ENCODE measurements around the gene MNT.

The MNT gene

DNA sequence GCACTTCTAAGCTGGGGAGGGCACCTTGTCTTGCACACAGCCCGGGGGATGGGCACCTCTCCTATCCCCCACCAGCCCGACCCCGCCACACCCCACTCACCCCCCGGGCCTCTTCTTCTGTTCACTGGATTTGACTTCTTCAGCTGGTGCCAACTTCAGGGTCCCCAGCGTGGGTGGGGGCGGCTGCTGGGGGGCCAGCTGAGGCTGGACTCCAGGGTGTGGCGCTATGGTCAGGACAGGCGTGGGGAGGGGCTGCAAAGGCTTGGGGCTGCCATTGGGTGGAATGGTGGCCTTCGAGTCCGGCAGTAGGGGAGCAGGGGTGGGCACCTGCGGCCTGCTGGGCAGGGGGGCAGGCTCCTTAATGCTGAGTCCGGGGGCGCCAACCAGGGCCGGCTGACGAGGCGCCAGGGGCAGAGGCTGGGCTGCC lies 6.1 kb downstream of the MNT start:
- FAIRE-seq: no peak

DNA sequence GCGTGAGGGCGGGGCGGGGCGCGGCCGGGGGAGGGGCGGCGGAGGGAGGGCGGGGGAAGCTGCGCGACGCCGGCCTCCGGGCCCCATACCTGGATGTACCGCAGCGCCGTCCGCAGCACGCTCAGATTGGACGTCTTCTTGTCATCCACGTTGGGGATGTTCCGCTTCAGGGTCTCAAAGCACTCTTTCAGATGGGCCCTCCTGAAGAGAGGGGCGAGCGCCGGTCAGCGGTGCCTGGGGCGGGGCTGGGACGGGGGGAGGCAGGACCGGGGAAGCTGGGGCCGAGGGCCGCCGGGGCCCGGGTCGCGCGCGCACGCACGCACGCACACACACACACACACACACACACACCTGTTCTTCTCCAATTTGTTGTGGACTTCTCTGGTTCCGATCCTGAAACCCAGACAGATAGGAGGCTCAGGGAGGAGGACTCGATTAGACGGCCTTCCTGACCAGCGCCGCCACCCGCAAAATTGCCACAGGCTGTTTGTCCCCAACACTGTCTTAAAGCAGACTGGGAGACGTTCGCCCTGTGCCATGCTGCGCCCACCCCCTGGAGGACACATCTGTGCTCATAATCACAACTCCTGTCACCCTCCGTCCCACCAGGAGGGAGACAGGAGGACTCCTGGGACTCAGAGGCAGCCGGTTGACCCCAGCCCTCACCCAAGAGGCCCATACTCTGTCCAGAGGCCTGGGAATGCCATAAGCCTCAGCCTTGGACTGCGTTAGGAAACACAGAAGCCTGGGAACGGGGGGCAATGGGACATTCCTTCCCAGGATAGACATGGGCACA lies 6.7 kb downstream of the MNT start:
- no peak for FAIRE-seq

DNA sequence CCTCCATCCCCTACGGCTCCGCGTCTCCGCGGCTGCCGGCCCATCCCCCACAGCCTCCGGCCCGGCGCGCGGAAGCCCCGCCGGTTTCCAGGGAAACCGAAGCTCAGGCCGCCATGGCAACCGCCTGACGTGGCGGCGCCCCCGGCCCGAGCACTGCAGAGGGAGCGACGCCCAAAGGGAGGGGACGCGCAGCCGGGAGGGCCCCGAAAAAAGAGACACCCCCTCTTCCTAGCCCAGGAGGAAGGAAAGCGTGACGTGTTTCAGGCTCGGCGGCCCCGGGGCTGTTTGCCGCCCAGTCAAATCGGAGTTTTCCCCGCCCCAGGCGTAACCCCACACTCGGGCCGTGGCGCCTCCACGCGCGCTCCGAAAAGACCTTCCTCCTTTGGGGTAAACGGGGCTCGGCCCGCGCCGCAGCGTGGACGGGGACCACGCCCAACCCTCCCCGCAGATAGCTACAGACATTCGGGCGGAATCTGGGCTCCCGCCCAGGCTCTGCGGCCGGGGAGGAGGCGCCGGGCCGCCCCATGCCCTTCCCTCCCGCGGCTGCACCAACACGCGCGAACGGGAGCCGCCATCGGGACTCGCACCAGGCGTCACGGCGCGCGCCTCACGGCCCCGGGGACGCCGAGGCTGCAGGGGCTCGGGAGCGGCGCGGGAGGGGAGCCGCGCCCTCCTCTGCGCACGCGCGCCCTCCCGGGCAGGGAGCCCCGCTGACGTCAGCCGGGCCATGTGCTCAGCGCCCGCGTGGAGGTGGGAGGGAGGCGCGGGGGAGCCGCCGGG lies 7.5 kb downstream of the MNT start:
- FAIRE-seq: no peak

DNA sequence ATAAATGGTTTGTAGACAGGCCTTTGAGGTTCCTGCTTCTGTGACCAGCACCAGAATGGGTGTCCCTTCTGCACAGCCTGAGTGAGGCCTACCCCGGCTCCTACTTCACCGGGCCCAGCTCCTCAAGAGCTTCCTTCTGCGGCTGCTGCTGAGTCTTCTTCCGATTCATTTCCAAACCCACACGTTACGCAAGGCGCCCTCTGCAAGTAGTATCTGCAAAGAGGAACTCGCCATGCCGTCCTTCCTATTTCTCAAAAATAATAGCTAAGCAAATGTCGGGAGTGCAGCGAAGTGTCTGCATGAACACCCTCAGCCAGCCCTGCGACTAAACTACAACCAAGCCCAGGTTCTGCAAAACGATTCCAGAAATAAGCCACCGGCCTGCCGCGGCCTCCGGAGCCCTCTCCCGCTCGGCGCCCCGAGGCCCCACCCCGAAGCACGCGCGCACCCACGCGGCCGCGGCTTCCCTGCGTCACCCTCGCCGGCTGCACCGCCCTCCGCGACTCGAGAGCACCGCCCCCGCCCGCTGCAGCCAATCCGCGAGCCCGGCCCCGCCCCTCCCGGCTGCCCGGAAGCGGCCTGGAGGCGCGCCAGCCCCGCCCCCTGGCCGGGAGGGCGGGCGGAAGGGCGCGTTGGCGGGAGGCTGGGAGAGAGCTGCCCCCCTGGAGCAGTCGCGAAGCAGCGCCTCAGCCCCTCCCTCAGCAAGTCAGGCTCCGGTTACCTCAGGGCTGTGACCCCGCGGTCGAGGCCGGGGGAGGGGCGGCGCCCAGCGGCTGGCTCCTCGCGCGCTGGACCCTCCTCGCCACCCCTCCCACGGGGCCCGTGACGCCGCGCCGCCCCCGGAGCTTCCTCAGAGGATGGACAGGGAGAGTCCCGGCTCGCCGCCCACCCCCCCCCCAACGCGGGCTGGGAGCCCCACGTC lies 8.3 kb downstream of the MNT start:
- FAIRE-seq: no peak

DNA sequence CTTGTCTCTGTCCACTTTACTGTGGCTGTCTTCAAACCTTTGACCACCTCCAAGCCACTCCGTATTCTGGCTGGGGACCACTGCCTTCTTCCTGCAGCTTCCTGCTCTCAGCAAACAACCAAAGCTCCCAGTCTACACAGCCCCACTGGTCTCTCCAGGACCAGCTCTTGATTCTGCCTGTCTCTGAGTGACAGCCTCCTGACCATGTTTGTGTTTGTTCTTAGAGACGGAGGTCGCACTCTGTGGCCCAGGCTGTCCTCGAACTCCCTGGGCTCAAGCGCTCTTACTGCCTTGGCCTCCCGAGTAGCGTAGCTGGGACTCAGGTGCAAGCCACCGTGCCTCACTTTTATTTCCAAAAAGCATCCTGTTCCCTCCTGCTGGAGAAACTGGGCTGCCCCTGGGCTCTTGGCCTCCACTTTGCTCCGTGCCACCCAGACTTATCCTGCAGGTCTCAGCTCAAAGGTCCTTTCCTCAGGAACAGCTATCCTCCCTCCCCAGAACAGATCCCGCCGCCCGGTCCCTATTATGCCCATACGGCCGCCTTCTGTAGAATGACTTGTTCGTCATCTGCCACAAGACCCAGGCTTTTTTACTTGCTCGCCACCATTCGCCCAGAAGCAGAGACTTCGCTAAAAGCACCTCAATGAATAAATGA lies 9.1 kb downstream of the MNT start:
- FAIRE-seq: no peak

DNA sequence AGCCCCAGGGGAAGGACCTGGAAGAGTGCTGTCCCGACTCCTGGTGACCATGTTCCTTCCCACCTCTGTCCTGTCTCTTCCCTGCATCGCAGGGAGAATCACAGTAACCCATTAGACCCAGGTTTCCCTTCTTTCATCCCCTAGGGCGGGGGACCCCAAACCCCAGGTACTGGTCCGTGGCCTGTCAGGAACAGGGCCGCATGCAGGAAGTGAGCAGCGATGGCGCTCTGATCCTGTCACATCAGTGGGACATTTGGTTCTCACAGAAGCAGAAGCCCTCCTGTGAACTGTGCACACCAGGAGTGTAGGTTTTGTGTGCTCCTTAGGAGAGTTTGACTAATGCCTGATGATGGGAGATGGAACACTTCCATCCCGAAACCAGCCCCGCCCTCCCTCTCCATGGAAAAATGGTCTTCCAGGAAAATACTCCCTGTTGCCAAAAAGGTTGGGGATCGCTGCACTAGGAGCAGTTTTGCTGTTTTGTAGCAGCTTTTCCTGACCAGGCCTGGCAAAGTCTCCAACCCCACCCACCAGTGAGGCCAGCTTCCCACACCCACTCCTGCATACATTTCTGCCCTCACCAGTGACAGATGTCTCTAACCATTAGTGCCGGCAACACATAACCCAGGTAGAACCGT lies 10.5 kb downstream of the MNT start:
- FAIRE-seq: no peak

DNA sequence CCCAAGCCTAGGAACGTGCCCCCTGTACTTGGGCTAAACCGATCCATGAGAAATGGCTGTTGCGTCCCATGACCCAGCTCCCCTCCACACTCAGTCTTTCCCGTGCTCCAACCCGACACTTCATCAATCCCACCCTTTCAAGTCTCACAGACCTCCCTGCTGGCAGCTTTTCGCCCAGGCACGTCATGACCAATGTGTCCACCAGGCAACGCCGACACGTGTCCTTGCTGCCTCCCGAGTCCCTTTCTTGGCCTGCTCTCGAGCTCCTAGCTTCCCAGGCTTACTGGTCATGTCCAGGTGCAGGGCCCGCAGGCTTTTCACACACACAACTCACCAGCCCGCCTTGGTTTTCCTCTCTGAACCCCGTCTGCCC lies 12.2 kb downstream of the MNT start:
- no peak for FAIRE-seq

DNA sequence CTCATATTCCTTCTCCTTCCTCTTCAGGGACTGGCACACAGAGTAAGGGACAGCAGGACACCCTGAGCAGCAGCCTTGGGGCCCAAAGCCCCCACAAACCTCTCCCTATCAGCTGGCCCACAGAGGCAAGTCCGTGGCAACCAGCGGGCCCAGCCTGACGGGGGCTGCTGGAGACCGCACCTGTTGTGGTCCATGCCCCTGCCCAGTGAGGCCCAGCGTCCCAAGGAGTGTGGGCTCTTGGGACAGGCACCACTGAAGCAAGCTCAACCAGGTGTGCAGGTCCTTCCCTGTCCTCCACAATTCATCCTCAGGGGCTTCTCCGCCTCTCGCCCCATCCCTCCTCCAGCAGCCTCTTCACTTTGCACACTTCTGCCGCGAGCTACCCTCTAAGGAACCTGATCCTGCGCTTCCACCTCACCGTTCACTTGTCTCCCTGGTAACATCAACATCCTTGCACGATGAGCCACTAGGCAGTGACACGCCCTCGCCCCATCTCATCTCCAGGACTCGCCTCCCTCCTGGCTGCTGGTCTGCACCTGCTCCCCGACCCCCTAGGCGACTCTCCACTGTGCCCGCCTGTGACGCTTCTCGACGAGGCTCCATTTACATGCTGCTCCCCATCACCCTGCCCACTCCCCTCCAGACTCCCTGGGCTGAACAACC lies 12.7 kb downstream of the MNT start:
- no peak for FAIRE-seq

DNA sequence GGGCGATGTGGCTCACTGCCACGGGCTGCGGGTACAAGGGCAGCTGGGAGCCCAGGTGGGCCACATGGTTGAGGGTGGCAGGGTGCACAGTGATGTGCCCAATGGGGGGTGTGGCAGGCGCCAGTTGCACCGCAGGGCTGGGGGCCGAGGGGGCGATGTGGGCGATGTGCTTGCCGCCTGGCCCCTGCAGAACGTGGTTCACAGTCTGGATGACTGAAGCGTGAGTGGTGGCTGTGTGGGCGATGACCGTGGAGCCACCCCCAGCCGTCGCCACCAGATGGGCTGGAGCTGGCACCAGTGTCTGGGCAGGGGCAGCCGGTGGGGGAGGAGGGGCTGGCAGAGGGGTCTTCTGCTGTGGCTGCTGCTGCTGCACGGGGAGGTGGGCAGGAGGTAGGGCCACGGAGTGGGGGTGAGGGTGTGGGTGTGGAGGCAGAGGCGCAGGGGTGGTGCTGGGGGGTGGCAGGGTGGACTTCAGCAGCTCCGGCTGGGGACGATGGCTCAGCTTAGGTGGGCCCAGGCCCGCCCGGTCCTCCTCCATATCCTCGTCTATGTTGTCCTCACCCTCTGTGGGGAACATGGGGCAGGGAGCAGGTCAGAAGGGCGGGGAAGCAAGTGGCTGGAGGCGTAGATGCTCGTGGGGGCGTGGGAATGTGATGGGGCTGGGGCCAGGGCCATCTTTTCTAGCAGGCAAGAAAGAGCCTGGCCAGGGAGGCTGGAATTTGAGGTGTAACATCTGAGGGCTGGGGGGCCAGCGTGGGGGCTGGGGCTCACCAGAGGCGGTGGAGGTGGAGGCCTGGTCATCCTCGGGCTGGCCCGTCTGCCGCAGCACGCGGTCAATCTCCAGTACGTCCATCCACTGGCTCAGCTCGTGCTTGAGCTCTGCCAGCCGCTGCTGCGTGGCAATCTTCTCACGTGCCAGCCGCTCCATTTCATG lies 13.5 kb downstream of the MNT start:
- FAIRE-seq: no peak

DNA sequence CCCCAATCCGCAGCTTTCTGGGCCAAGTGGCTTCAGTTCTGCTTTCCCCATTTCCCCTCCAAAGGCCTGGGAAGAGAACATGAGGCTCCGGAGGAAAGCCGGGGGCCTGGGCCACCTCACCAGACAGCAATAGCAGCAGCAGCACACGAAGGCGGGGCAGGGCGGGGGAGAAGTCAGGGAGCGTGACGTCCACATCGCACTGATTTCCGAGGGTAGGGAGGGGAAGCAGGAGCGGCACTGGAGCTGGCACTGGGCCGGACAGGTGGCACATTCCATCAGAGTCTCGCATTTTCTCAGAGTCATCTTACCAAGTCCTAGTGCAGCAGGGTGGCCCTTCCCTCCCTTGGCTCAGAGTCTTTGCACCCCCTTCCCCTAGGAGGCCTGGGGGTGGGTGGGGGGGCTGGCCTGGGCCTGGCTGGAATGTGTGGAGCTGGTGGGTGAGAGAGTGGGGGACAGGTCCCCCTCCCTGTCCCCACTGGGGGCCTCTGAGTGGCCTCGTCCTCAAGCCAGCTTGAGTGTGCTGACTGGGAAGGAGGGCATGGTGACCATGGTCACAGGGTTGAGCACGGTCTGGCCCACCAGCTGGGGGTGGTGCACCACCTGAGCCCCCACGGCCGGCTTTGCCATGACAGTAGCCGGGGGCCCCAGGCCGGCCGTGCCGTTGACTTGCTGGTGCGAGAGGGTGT lies 14.3 kb downstream of the MNT start:
- FAIRE-seq: no peak

DNA sequence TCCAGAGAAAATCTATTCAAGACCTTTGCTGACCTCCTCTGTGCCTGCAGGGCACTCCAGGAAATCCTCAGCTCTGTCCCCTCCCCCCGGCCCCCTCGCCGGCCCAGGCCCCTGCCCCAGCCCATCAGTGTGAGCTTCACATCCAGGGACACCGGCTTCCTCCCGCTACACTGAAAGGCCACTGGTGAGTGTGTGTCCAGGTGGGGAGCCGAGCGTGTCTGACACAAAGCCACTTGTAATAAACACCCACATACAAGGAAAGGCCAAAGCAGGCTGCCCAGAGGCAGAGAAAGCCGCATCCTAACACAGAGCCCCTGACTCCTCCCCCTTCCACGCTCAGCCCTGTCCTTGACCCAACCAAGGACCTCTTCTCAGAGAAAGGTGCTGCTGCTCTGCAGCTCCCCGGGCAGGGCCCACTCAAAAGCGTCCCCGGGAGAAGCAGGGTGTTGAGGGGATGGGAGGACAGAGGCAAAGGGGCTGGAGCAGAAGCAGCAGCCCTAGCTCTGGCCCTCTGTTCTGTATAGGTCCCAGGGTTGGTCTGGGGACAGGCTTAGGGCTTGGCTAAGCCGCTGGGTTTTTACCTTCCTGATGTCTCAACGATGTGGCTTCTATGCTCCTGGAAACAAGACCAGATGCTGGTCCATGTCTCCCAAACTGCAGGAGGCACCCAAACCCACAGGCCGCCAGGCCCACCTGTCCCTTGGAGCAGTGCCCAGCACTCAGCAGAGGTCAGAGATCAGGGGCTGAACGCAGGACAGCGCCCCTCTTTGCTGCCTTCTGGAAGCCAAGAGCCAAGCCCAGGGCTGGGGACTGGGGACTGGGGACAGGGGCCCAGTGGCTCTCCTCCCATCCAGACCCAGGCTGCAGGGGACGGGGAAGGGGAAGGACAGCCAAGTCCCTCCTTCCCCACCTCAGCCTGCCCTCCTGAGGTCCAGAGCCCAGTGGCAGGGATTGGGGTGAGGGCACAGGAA lies 15.3 kb downstream of the MNT start:
- no peak for FAIRE-seq

DNA sequence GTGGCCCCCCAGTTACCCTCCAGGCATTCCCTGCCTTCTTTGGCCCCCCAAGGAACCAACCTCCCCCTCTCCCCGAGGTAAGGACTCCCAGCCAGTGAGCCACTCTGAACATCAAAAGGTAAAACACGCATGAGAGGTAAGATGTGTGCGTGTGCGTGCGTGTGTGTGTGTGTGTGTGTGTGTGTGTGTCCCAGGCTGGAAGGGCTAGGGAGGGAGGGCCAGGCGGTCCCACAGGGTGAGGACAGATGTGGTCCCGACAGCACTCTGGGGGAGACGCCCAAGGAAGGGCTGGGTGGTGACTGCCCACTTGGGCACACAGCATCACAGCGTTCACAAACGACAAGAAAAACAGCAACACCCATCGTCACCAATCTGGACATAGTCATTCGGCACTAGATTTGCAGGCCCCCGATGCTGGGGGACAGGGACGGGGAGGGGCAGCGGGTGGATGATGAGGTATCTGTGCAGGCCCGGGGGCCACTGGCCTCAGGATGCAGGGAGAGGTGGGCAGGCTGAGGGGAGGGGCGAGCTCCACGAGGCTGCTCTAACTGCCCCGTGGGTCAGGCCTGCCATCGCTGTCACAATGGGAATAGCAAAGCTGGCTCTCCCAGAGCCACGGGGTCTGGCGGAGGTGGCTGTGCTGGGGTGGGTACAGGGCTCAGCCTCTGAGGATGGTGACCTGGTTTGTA lies 16.3 kb downstream of the MNT start:
- FAIRE-seq: no peak

DNA sequence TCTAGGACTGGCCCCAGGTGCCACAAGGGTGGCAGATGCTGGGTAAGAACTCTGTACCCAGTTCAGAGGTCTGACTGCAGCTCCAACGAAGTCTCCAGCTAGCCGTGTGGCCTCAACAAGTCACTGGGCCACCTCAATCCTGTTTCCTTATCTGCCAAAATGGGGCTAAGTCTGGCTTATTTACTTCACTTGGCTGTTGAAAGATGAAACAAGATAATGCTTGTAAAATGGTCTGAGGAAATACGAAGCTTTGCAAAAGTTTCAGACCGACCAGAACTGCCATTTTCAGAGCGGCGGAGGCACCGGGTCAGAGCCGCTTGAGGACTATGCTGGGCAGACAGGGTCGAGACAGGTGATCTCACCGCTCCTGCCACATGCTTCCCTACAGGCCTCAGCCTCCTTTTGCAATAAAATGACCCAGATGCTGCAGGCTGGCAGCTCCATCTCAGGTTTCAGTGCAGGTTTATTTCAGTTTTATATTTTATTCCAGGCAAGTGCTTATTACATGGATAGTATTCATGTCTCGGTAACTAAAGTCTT lies 17.2 kb downstream of the MNT start:
- FAIRE-seq: no peak

DNA sequence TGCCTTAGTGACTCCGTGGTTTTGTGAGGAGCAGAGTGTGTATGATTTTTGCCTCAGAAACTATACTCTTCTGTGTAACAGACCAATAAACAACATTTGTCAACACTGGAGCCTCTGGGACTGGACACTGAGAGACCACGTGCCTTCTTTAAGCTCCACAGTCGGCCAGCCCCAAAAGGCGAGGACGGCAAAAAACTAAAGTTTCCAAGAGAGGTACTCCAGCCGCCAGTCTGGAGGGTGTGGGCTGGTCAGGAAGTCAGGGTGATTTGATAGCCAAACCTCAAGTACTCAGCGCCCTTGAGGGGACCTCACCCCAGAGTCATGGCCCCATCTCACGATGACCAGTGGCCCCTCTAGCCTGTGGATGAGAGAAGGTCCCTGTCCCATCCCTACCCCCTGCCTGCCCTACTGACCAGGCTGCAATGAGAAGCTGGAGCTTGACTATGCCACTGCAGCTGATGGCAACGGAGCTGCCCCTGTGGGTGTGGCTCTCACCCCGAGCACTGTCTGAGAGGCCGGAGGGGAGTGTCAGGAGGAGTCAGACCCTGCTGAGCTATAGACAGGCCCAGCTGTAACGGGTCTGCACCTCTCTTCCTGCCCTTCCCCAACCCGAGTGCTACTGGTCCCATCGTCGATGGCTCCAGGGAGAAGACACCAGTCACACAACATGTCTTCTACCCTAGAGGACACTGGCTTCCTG lies 19.8 kb downstream of the MNT start:
- no peak for FAIRE-seq

DNA sequence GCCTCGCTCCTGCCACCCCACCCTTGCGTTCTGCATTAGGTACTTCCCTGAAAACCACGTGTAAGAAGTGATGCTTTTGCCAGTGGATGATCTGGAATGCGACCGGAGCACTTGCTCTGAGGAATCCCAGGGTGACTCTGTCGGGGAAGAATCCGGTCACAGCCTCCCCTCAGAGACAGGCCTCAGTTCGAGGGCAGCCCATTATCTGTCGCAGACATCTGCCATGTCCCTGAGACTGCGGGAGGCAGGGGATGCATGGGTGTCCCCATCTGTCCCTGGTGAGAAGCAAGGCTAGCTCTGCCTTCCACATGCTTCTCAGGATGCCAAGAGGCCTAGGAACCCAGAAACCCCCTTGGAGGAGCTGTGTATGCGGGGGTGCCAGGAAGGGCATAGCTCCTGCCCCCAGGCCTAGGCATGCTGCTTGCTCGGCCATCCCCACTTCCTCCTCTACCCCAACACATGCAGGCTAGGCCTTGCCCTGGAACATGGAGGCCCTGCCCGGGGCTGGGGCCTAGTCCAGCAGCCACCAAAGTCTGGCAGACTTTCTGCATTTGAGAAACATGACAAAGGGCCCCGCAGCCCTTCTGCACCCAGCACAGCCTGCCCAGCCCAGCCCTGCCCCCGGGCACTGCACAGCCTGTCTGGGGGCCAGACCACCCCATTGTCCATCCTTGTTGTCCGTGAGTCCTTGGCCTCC lies 20.5 kb downstream of the MNT start:
- FAIRE-seq: no peak

DNA sequence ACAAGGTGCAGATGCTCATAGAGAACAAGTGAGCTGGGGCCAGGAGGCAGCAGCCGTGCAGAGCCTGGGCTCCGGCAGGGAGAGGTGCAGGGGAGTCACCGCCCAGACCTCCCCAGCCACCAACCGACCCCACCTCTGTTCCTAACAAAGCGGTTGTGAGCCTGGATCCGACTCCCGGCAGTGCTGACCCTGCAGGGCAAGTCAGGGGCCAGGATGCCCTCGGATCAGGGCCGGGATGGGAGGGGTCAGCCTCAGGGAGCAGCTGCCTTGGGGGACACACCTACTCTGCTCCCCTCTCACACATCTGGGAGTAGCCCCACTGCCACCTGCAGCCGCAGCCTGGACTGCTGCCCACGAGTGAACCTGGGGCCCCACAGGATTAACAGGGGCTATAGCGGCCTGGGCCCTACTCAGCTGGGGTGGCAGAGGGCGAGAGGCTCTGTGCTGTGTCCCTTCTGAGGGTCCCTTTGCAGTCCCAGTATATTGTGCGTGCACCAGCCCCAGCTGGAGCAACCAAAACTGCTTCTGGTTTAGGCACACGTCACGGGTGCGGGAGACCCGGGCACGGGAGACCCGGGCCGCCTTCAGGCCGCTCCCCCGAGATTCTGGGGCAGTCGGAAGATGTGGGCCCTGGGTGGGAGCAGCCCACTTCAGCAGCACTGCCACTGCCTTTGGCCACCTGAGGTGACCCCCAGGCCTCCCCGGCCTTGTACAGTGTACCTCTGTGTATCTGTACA lies 21.2 kb downstream of the MNT start:
- FAIRE-seq: no peak

All from endometrium (tissue), 2 donors.